A673 (cell line): Measurements from ENCODE around the gene SLC35F6. TPM values are rescaled to one million over a fixed set of nuclear protein-coding genes. Genes with fewer than 3 reads are reported as not detected.

ENCODE experiments used
- BruUV-seq: library from RNA; stranded (reverse); fragments of 400-500 nt; replicated peaks from 2 replicates; lab custom pipeline; 2021; lab: Mats Ljungman, UMichigan
- CTCF ChIA-PET: fragments of 300-600 bp; sonication (Branson Sonifier 250); formaldehyde crosslinking; loops from one replicate; lab custom pipeline; 2022; ENCODE audit warnings: antibody characterized with exemption; lab: Charles Lee
- POLR2A ChIA-PET: fragments of 300-600 bp; sonication (Branson Sonifier 250); formaldehyde crosslinking; loops from one replicate; lab custom pipeline; 2022; ENCODE audit warnings: antibody characterized with exemption; ENCODE audit not compliant: low non-redundant PET; lab: Charles Lee
- DNase-seq: peaks from one replicate; pipeline ENCODE4 v3.0.0-alpha.2; 2015; ENCODE audit warnings: low spot score
- H3K27ac ChIP-seq: fragments of 200-600 bp; sonication (generic); 2 replicates; pipeline ENCODE4 v1.5.1; 2016; ENCODE audit warnings: mixed run types, low read depth, mild to moderate bottlenecking, mixed read lengths, antibody characterized with exemption, low read length; ENCODE audit not compliant: poor library complexity, severe bottlenecking
- H3K27me3 ChIP-seq: fragments of 200-600 bp; sonication (generic); replicated peaks from 2 replicates; pipeline ENCODE4 v1.6.1; 2017; ENCODE audit warnings: mixed run types, low read depth, mild to moderate bottlenecking, mixed read lengths, antibody characterized with exemption, low read length; ENCODE audit not compliant: insufficient read depth, poor library complexity
- H3K36me3 ChIP-seq: fragments of 200-600 bp; sonication (generic); 2 replicates; pipeline ENCODE4 v1.6.1; 2016; ENCODE audit warnings: mixed run types, mild to moderate bottlenecking, mixed read lengths, antibody characterized with exemption, low read length; ENCODE audit not compliant: insufficient read depth, poor library complexity, severe bottlenecking
- H3K4me1 ChIP-seq: fragments of 200-600 bp; sonication (generic); 2 replicates; pipeline ENCODE4 v1.6.1; 2017; ENCODE audit warnings: mixed run types, mild to moderate bottlenecking, mixed read lengths, antibody characterized with exemption, low read length; ENCODE audit not compliant: insufficient read depth, poor library complexity, severe bottlenecking
- H3K4me3 ChIP-seq: fragments of 200-600 bp; sonication (generic); 2 replicates; pipeline ENCODE4 v1.5.1; 2016; ENCODE audit warnings: low read depth, mixed run types, mild to moderate bottlenecking, mixed read lengths, low read length; ENCODE audit not compliant: poor library complexity, severe bottlenecking
- H3K9me3 ChIP-seq: fragments of 200-600 bp; sonication (generic); 2 replicates; pipeline ENCODE4 v1.6.1; 2016; ENCODE audit warnings: mixed run types, low read depth, mild to moderate bottlenecking, mixed read lengths, antibody characterized with exemption, low read length; ENCODE audit not compliant: poor library complexity, severe bottlenecking
- EZH2 ChIP-seq: fragments of 200-600 bp; sonication (generic); IDR thresholded peaks from 2 replicates; pipeline ENCODE4 v1.6.1; 2017; ENCODE audit warnings: borderline replicate concordance, low read depth, mild to moderate bottlenecking, mixed read lengths, antibody characterized with exemption, low read length; ENCODE audit not compliant: poor library complexity, severe bottlenecking
- intact Hi-C: fragments of 100-400 bp; cut with micrococcal nuclease; formaldehyde crosslinking; loops from one replicate; pipeline ENCODE4 v1.10.0; 2022; ENCODE audit not compliant: unreplicated experiment
- total RNA-seq: library from RNA; stranded (reverse); gene quantifications from 2 replicates; pipeline ENCODE4 v1.2.3, GENCODE V29; 2021
- TF ChIP-seq, protein P1 (sequence below): fragments of 300-800, 200-600 bp; sonication (generic); conservative IDR thresholded peaks from 2 replicates; pipeline ENCODE4 v1.5.1; 2017; ENCODE audit warnings: low read depth, mild to moderate bottlenecking, antibody characterized with exemption, low read length, moderate library complexity, mixed read lengths

SLC35F6 gene
- total RNA-seq, 1 experiment from 2014 or later = 33.2 TPM

- H3K9me3 ChIP-seq = no peaks in the 10 kb centered on the region
- H3K27ac ChIP-seq = no peak overlapping the region
- CTCF ChIA-PET = interaction anchor here (0.7 kb wide), 1 partner anchor 76 kb away, joined by 3 read pairs; no protein-coding TSS in a partner anchor
- DNase-seq = no peak
- peaks cover 16% of the 10 kb centered on the region for H3K4me1 ChIP-seq
- intact Hi-C loops = no loop called here
- TF ChIP-seq, protein P1, sequence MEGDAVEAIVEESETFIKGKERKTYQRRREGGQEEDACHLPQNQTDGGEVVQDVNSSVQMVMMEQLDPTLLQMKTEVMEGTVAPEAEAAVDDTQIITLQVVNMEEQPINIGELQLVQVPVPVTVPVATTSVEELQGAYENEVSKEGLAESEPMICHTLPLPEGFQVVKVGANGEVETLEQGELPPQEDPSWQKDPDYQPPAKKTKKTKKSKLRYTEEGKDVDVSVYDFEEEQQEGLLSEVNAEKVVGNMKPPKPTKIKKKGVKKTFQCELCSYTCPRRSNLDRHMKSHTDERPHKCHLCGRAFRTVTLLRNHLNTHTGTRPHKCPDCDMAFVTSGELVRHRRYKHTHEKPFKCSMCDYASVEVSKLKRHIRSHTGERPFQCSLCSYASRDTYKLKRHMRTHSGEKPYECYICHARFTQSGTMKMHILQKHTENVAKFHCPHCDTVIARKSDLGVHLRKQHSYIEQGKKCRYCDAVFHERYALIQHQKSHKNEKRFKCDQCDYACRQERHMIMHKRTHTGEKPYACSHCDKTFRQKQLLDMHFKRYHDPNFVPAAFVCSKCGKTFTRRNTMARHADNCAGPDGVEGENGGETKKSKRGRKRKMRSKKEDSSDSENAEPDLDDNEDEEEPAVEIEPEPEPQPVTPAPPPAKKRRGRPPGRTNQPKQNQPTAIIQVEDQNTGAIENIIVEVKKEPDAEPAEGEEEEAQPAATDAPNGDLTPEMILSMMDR = no peak
- TF ChIP-seq EZH2 = no peak
- H3K4me3 ChIP-seq = no peak overlapping the region
- POLR2A ChIA-PET = no interaction called here
- H3K27me3 ChIP-seq = no peaks in the 10 kb centered on the region
- H3K36me3 ChIP-seq = no peaks in the 10 kb centered on the region
- BruUV-seq = no TSS peak
Observed at GRCh38 chr2:26763019-26763418, 1.1 kb upstream of the SLC35F6 start.

DNA sequence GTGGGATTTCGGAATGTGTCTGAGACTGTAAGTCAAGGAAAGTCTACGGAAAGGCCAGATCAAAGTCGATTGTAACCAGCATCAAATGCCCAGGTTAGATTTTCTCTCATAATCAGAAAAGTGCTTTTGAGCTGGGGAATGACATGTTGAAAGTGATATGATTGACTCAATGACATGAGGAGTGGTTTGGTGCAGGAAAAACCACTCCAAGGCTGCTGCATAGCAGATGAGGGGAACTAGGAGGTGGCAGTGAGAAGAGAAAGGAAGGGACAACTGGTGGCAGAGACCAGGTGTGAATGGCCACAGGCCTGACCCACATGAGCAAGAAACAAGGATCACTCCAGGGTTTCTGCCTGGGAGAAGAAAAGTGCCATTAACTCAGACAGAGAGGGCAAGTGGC lies 822 bp downstream of the SLC35F6 start:
- peak overlapping the region; percentile 89 for H3K27ac ChIP-seq
- BruUV-seq = TSS peak; percentile 44
- no peak for TF ChIP-seq EZH2
- TF ChIP-seq, protein P1 = no peak
- no peaks in the 10 kb centered on the region for H3K27me3 ChIP-seq
- peaks cover 10% of the 10 kb centered on the region for H3K4me1 ChIP-seq
- no peaks in the 10 kb centered on the region for H3K36me3 ChIP-seq
- ChIA-PET POLR2A (no interaction called here), CTCF (no interaction called here)
- no peak for DNase-seq
- no peaks in the 10 kb centered on the region for H3K9me3 ChIP-seq
- intact Hi-C loops = no loop called here
- peak overlapping the region; percentile 98 for H3K4me3 ChIP-seq

GRCh38 chr2:26765475-26766200 lies 1.6 kb downstream of the SLC35F6 start:
- Histone ChIP-seq H3K9me3 (no peaks in the 10 kb centered on the region), H3K27ac (peak overlapping the region; percentile 89), H3K27me3 (no peaks in the 10 kb centered on the region), H3K4me3 (peak overlapping the region; percentile 98), H3K4me1 (peaks cover 10% of the 10 kb centered on the region), H3K36me3 (no peaks in the 10 kb centered on the region)
- POLR2A ChIA-PET = no interaction called here
- CTCF ChIA-PET = no interaction called here
- BruUV-seq = no TSS peak
- intact Hi-C loops = no loop called here
- DNase-seq = no peak
- TF ChIP-seq, protein P1 = no peak
- no peak for TF ChIP-seq EZH2
